Loucy (cell line): ENCODE measurements around the gene PHEX.

Experiments
- EZH2phosphoT487 ChIP-seq: fragments of 200-600 bp; IDR thresholded peaks from 2 replicates; pipeline ENCODE4 v1.6.1; 2018; ENCODE audit warnings: antibody characterized with exemption, mild to moderate bottlenecking, moderate library complexity, borderline replicate concordance
- TF ChIP-seq, protein P1 (sequence below): fragments of 200-600 bp; sonication (generic); conservative IDR thresholded peaks from 2 replicates; pipeline ENCODE4 v1.5.1; 2014; ENCODE audit warnings: mild to moderate bottlenecking, antibody characterized with exemption, low read length

DNA sequence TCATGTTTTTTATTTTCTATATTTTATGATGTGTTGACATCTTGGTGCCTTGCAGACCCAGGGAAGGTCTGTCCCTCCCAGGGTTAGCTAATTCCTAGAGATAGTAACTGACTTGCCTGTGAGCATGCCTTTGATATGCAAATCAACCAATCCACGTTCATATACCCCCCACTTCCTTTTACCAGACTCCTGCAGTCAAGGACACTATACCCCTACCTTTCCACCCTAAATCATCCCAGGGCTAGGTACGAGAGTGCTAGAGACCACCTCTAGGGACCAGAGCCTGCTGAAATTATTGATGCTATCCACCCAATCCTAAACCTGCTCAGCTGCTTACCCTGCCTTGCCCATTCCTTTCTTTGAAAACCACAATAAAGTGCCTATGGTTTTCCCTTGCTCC lies 7.5 kb upstream of the PHEX start:
- TF ChIP-seq, protein P1, sequence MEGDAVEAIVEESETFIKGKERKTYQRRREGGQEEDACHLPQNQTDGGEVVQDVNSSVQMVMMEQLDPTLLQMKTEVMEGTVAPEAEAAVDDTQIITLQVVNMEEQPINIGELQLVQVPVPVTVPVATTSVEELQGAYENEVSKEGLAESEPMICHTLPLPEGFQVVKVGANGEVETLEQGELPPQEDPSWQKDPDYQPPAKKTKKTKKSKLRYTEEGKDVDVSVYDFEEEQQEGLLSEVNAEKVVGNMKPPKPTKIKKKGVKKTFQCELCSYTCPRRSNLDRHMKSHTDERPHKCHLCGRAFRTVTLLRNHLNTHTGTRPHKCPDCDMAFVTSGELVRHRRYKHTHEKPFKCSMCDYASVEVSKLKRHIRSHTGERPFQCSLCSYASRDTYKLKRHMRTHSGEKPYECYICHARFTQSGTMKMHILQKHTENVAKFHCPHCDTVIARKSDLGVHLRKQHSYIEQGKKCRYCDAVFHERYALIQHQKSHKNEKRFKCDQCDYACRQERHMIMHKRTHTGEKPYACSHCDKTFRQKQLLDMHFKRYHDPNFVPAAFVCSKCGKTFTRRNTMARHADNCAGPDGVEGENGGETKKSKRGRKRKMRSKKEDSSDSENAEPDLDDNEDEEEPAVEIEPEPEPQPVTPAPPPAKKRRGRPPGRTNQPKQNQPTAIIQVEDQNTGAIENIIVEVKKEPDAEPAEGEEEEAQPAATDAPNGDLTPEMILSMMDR = no peak
- TF ChIP-seq EZH2phosphoT487 = no peak
